HG03469 (cell line): ENCODE results near the gene TRMU.
"Not testable (repeated sequence)": the region's sequence is repeated elsewhere in the genome, so short reads cannot be mapped to it uniquely, and the experiment has no call there.

Experiments used
- ATAC-seq: cut with Tn5 transposase; IDR thresholded peaks from one replicate; pipeline ENCODE4 v1.9.1; 2021; ENCODE audit warnings: mild to moderate bottlenecking, moderate library complexity, moderate number of reproducible peaks; ENCODE audit not compliant: unreplicated experiment

TRMU gene

DNA sequence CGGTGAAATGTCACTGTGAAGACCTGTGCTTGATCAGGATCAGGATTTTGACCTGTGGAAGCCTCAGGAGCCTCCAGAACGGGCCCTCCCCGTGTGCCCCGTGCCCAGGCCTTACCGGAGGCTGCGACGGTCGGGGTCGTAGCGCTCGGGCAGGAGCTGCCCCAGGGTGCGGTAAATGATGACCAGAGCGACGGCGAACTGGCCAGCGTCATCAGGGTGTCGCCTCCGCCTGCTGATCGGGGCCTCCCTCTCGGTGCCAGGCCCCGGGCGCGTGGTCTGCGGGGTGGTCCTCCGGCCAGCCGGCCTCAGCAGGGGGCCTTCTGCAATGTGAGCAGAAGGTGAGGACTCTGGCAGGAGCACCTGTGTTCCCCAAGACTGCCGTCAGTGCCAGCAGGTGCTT, 46.2 kb downstream of the TRMU start:
- ATAC-seq = no peak

- no peak for ATAC-seq
Observed at GRCh38 chr22:46382524-46382923, 47.0 kb downstream of the TRMU start.

- no peak for ATAC-seq
Observed at GRCh38 chr22:46386312-46386711, 50.8 kb downstream of the TRMU start.

- ATAC-seq = no peak
Observed at GRCh38 chr22:46387748-46388147, 52.2 kb downstream of the TRMU start.

DNA sequence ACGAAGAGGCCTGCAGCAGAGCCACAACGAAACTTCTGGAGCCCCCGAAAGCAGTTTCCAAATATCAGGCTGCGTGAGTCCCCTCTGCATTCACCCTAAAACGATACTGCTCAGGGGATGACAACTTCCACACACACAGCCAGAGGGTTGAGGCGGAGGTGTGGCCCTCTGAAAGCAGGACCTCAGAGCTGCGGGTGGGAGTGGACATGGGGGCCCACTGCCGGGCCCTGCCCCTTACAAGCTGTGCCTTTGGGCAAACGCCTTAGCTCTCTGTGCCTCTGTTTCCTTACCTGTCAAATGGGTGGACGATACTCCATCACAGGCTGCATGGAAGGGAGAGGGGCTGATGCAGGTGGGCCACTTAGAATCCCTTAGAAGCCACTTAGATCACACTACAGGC, 53.1 kb downstream of the TRMU start:
- no peak for ATAC-seq

DNA sequence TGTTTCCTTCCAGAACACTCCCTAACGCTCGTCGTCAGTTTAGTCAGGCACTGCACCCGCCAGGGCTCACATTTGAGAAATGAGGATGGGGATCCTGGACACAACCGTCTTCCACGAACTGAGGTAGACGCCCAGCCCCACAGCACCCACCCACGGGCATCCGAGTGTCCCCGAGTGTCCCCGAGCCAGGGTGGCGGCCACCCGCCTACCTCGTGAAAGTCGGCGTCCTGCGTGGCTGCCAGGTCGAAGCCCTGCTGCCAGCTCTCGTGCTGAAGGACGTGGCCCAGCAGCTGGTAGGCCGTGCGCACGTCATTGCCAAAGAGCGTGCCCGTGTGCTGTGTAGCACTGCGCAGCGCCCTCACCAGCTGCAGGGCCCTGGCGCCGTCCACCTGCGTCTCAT, 53.6 kb downstream of the TRMU start:
- no peak for ATAC-seq

DNA sequence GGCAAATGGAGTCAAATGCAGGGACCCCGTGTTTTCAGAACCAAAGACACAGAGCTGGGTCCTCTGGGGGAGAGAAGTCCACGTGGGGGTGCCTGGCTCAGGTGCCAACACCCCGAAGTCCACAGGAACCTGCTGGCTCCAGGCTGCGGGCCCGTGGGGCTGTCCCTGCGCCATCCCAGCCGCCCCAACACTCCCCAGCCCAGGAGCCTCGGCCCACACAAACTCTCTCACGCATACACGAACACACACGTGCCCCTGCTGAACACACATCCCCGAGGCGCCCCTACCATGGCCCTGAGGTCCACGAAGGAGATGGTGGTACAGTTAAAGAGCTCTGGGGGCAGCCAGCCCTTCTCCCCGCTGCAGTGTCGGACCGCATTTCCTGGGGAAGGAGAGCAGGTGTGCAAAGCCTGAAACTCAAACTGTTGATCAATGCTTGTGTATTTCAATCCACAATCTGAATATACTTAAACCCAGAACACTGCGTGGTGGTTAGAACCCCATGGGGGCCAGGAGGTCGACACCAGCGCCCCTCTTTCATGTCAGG, 54.7 kb downstream of the TRMU start:
- no peak for ATAC-seq

- no peak for ATAC-seq
Observed at GRCh38 chr22:46390652-46391301, 55.3 kb downstream of the TRMU start.

GRCh38 chr22:46391486-46392136, 56.1 kb downstream of the TRMU start:
- no peak for ATAC-seq

- ATAC-seq = no peak
Observed at GRCh38 chr22:46392137-46392844, 56.8 kb downstream of the TRMU start.

DNA sequence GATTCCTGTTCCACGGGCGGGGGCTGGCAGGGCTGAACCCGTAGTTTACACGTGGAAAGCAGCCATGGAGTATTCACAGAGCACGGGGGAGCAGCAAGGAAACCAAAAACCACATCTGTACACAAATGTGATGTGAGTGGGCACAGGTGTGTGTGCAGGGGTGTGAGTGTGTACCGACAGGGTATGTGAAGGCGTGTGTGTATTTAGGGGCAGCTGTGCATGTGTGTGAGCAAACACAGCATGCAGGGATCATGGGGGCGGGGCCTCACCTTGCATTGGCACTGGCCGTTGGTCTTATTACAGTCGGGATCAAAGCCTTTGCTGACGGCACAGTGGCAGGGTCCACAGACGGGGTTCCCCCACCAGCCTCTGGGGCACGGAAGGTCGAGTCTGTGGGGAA, 58.4 kb downstream of the TRMU start:
- no peak for ATAC-seq

DNA sequence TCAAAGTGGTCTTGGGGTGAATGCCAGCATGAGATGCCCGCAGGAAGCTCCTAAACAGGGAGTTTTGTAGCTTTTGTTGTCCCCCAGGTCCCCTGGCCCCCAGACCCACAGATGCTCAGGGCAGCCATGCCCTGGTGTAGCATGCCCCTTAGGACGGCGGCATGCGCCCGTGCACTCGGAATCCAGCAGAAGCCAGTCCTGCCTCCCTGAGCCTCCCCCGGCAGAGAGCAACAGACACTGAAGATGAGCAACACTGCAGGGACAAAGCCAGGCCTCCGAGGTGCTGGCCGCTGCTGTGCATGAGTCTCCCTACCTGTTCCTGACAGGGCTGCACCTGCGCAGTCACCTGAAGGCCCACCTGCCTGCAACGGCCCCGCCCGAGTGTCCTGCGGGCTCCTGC, 59.1 kb downstream of the TRMU start:
- ATAC-seq = no peak

DNA sequence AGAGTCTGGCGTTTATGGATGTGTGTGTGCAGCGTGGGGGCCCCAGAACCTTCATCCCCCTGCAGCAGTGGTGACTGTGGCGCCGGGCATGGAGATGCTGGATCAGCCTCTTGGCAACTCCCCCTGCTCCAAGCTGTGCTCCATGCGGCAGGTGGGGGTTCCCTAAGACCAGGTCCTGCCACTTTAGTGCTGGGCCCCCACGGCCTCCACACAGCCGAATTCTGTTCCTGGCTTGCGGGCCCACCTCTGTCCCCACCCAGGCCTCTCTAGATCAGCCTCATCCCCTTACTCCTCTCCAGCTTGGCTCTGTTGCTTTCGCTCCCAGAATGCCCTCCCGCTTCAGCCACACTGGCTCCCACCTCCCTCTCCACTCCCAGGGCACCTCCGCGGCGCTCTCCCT, 59.6 kb downstream of the TRMU start:
- no peak for ATAC-seq

DNA sequence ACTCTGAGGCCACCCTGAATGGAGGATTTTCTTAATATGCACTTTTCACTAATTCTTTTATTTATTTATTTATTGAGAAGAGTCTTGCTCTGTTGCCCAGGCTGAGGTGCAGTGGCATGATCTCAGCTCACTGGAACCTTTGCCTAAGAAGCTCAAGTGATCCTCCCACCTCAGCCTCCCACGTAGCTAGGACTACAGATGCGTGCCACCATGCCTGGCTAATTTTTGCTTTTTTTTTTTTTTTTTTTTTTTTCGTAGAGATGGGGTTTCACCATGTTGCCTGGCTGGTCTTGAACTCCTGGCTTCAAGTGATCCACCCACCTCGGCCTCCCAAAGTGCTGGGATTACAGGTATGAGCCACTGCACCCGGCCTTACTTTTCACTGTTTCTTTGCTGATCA, 61.5 kb downstream of the TRMU start:
- not testable (repeated sequence) for ATAC-seq

- ATAC-seq = no peak
Observed at GRCh38 chr22:46397514-46397913, 62.0 kb downstream of the TRMU start.

- ATAC-seq = no peak
Observed at GRCh38 chr22:46397951-46398350, 62.4 kb downstream of the TRMU start.

DNA sequence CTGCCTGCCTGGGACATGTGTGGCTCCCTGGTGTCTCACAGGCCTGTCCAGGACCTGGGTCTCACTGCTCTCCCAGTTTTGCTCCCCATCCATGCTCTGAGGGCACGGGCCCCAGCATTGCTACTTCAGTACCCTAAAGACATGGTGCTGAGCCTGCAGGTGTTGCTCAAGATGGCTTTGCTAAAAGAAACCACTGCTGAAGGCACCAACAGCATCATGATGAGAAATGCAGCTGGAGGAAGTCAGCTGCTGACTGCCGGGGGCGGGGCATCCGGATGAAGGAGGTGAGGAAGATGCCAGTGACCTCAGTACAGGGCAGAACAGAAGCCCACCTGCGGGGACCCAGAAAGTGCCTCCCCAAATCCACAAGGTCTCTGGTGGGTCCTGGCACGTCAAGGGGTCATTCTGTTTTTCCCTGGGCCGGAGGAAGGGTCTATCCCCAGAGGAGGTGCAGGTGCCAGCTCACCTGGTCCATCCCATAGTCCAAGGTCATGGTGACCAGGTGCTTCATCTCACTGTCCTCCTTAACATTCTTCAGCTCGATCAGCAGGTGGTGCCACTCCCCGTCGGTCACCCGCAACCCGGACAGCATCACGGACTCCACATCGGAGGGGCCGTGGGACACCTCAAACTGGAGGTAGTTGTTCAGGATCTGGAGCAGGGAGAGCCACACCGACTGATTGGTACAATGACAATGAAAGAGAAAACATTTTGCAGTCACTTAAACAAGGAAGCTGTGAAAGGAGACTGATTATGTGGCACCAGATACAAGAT, 63.9 kb downstream of the TRMU start:
- no peak for ATAC-seq

DNA sequence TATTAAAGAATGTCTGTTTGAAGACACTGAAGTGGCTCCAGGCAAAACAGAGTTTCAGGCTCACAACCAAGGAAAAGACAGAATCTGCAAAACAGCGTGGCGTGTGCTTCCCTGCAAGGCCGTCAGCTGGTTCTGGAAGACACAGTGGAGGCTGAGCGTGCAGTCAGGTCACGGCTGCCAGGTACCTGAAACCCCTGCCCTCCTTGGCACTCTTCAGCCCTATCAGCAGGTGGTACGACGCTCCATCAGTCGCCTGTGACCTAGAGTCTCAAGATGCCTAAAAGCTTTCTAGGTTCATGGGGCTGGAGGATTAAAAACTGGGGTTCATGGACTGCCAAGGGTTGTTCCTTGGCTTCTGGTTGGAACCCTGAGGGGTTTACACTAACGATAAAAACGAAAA, 65.9 kb downstream of the TRMU start:
- ATAC-seq = no peak

GRCh38 chr22:46402505-46402904, 67.0 kb downstream of the TRMU start:
- ATAC-seq = no peak

- not testable (repeated sequence) for ATAC-seq
Observed at GRCh38 chr22:46403880-46404279, 68.4 kb downstream of the TRMU start.

GRCh38 chr22:46405901-46406300, 70.4 kb downstream of the TRMU start:
- no peak for ATAC-seq
